PC-3 (cell line): Measurements from ENCODE around the gene HMHB1. TPM values are rescaled to one million over a fixed set of nuclear protein-coding genes. Genes with fewer than 3 reads are reported as not detected.

ENCODE experiments used
- ATAC-seq: fragments of 200-7000 bp; cut with Tn5 transposase; 2 replicates; pipeline ENCODE4 v1.9.1; 2020; ENCODE audit warnings: mild to moderate bottlenecking, moderate library complexity
- BruUV-seq: library from RNA; stranded (reverse); fragments of 400-500 nt; replicated peaks from 2 replicates; lab custom pipeline; 2021; lab: Mats Ljungman, UMichigan
- CTCF ChIA-PET: fragments of 300-600 bp; sonication (Branson Sonifier 250); formaldehyde crosslinking; loops from one replicate; lab custom pipeline; 2022; ENCODE audit warnings: antibody characterized with exemption; lab: Charles Lee
- POLR2A ChIA-PET: fragments of 300-600 bp; sonication (Branson Sonifier 250); formaldehyde crosslinking; loops from one replicate; lab custom pipeline; 2022; ENCODE audit warnings: antibody characterized with exemption; ENCODE audit not compliant: unreplicated experiment; lab: Charles Lee
- DNase-seq: peaks from one replicate; pipeline ENCODE4 v3.0.0-alpha.2; 2015
- H2AFZ ChIP-seq: fragments of 300-600 bp; sonication (generic); 2 replicates; pipeline ENCODE4 v1.6.0; 2016; ENCODE audit warnings: antibody characterized with exemption, low read length
- H3F3A ChIP-seq: fragments of 300-600 bp; sonication (generic); one replicate; pipeline ENCODE4 v1.6.0; 2017; ENCODE audit warnings: antibody characterized with exemption, low read length, control low read depth, mild to moderate bottlenecking; ENCODE audit not compliant: unreplicated experiment
- H3K27ac ChIP-seq: fragments of 300-600 bp; sonication (generic); 2 replicates; pipeline ENCODE4 v1.5.1; 2016; ENCODE audit warnings: mild to moderate bottlenecking, low read length
- H3K27me3 ChIP-seq: fragments of 300-600 bp; sonication (generic); 2 replicates; pipeline ENCODE4 v1.6.1; 2016; ENCODE audit warnings: low read length, mixed read lengths
- H3K36me3 ChIP-seq: fragments of 300-600 bp; sonication (generic); 2 replicates; pipeline ENCODE4 v1.6.1; 2016; ENCODE audit warnings: low read depth, mixed run types, low read length, mixed read lengths
- H3K4me1 ChIP-seq: fragments of 300-600 bp; sonication (generic); 2 replicates; pipeline ENCODE4 v1.5.1; 2016; ENCODE audit warnings: low read length; ENCODE audit not compliant: insufficient read depth
- H3K4me2 ChIP-seq: fragments of 300-600 bp; sonication (generic); 2 replicates; pipeline ENCODE4 v1.6.0; 2016; ENCODE audit warnings: low read length
- H3K4me3 ChIP-seq: fragments of 300-600 bp; sonication (generic); 2 replicates; pipeline ENCODE4 v1.5.1; 2016; ENCODE audit warnings: mild to moderate bottlenecking, low read length, mixed read lengths
- H3K79me2 ChIP-seq: fragments of 300-600 bp; sonication (generic); 2 replicates; pipeline ENCODE4 v1.6.1; 2017; ENCODE audit warnings: low read length, mixed read lengths
- H3K9ac ChIP-seq: fragments of 300-600 bp; sonication (generic); 2 replicates; pipeline ENCODE4 v1.6.0; 2016; ENCODE audit warnings: mild to moderate bottlenecking, low read length
- H3K9me2 ChIP-seq: fragments of 300-600 bp; sonication (generic); replicated peaks from 2 replicates; pipeline ENCODE4 v1.6.1; 2016; ENCODE audit warnings: mixed run types, low read length, mixed read lengths
- H3K9me3 ChIP-seq: fragments of 300-600 bp; sonication (generic); 2 replicates; pipeline ENCODE4 v1.6.1; 2016; ENCODE audit warnings: low read length, mixed read lengths
- H4K20me1 ChIP-seq: fragments of 300-600 bp; sonication (generic); 2 replicates; pipeline ENCODE4 v1.6.1; 2016; ENCODE audit warnings: low read length, mixed read lengths
- EZH2 ChIP-seq: fragments of 300-600 bp; sonication (generic); IDR thresholded peaks from one replicate; pipeline ENCODE4 v1.6.1; 2017; ENCODE audit warnings: antibody characterized with exemption, mild to moderate bottlenecking, low read length; ENCODE audit not compliant: unreplicated experiment
- EZH2phosphoT487 ChIP-seq: fragments of 300-600 bp; sonication (generic); IDR thresholded peaks from 2 replicates; pipeline ENCODE4 v1.6.1; 2018; ENCODE audit warnings: mild to moderate bottlenecking, antibody characterized with exemption, low read length, borderline replicate concordance
- intact Hi-C: fragments of 100-400 bp; cut with micrococcal nuclease; formaldehyde crosslinking; loops from 2 replicates; pipeline ENCODE4 v1.9.0; 2023
- total RNA-seq: library from RNA; depleted of rRNA; stranded (reverse); fragments of >200 nt; gene quantifications from 2 replicates; pipeline ENCODE4 v1.2.3, GENCODE V29; 2014
- TF ChIP-seq, protein P1 (sequence below): fragments of 300-600 bp; sonication (generic); conservative IDR thresholded peaks from 2 replicates; pipeline ENCODE4 v1.5.1; 2017; ENCODE audit warnings: antibody characterized with exemption, low read depth, mild to moderate bottlenecking, low read length

HMHB1 gene
- total RNA-seq, 1 experiment from 2014 or later = not detected

DNA sequence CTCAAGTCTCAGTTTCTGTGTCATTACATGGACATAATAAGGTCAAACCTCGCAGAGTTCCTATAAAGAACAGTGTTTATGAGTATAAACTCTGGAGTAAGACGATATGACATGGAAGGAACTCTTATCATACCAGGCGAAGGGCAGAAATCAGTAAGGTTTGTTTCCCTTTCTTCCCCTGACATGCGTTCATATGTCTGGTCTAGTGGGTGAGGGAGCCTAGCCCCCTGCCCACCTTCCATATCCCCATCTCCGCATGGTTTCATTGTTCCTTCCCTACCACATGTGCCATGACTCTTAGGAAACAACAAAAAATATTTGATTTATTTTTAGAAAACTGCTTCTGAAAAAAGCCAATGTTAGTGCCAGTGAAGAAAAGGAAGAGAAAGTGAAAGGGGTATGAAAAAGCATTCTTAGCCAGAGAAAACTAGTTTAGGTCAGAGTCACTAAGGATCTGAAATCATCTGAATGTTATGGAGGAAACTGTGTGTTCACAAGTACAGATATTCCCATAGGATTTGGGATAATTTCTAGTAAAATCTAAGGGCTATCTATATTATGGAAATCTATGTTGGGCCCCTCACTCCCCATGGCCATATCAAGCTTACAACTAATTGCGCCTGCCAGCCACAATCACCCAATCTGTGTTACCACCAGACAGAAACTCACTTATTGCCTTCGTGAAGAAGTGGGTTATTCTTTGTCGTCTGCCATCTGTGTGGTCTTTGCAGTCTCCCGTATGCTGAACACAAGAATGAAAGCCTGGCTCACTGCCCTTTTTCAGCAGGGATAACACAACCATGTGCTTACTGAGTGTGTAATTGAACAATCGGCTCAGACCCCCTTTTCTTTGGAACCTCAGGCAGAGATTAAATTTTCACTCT is 19.9 kb upstream of the HMHB1 start:
- POLR2A ChIA-PET = no interaction called here
- H3K9me3 ChIP-seq = no peaks in the 10 kb centered on the region
- H3K9ac ChIP-seq = no peak overlapping the region
- H3F3A ChIP-seq = no peaks in the 10 kb centered on the region
- no peak for TF ChIP-seq EZH2
- TF ChIP-seq EZH2phosphoT487 = no peak
- TF ChIP-seq, protein P1, sequence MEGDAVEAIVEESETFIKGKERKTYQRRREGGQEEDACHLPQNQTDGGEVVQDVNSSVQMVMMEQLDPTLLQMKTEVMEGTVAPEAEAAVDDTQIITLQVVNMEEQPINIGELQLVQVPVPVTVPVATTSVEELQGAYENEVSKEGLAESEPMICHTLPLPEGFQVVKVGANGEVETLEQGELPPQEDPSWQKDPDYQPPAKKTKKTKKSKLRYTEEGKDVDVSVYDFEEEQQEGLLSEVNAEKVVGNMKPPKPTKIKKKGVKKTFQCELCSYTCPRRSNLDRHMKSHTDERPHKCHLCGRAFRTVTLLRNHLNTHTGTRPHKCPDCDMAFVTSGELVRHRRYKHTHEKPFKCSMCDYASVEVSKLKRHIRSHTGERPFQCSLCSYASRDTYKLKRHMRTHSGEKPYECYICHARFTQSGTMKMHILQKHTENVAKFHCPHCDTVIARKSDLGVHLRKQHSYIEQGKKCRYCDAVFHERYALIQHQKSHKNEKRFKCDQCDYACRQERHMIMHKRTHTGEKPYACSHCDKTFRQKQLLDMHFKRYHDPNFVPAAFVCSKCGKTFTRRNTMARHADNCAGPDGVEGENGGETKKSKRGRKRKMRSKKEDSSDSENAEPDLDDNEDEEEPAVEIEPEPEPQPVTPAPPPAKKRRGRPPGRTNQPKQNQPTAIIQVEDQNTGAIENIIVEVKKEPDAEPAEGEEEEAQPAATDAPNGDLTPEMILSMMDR = no peak
- no peaks in the 10 kb centered on the region for H3K27me3 ChIP-seq
- H3K9me2 ChIP-seq = no peaks in the 10 kb centered on the region
- H3K4me3 ChIP-seq = no peak overlapping the region
- no peak overlapping the region for H3K27ac ChIP-seq
- no peaks in the 10 kb centered on the region for H4K20me1 ChIP-seq
- H2AFZ ChIP-seq = no peak overlapping the region
- BruUV-seq = no TSS peak
- H3K4me1 ChIP-seq = no peaks in the 10 kb centered on the region
- H3K4me2 ChIP-seq = no peak overlapping the region
- DNase-seq = no peak
- intact Hi-C loops = no loop called here
- H3K36me3 ChIP-seq = no peaks in the 10 kb centered on the region
- CTCF ChIA-PET = no interaction called here
- no peak for ATAC-seq
- no peaks in the 10 kb centered on the region for H3K79me2 ChIP-seq

DNA sequence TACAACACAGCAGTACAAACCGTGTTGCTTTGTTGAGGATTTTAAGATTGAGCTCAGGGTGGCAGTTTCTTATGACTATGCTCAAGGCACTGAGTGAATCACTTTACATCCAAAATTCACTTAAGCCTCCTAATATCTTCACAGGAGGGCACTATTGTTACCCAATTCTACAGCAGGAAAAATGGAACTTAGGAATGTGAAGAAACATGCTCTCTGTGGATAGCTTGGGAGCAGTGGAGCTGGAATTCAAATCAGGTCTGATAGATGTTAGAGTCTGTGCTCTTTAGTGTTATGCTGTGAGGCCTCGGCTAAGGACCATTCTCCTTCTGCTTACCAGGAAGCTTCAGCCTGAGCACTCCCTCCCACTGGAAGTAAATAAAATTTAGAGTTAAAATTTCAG is 18.7 kb upstream of the HMHB1 start:
- no peak for ATAC-seq
- TF ChIP-seq, protein P1 = no peak
- TF ChIP-seq EZH2 = no peak
- no peak for TF ChIP-seq EZH2phosphoT487
- Histone ChIP-seq H3K27me3 (no peaks in the 10 kb centered on the region), H3K4me2 (no peak overlapping the region), H3K9ac (no peak overlapping the region), H3K27ac (no peak overlapping the region), H2AFZ (no peak overlapping the region), H3K9me3 (no peaks in the 10 kb centered on the region), H3K4me3 (no peak overlapping the region), H3K36me3 (no peaks in the 10 kb centered on the region), H3K79me2 (no peaks in the 10 kb centered on the region), H3K4me1 (no peaks in the 10 kb centered on the region), H3F3A (no peaks in the 10 kb centered on the region), H3K9me2 (no peaks in the 10 kb centered on the region), H4K20me1 (no peaks in the 10 kb centered on the region)
- ChIA-PET CTCF (interaction anchor here (1.2 kb wide), 1 partner anchor 175 kb away, joined by 3 read pairs; no protein-coding TSS in a partner anchor), POLR2A (no interaction called here)
- no TSS peak for BruUV-seq
- no peak for DNase-seq
- intact Hi-C loops = no loop called here

DNA sequence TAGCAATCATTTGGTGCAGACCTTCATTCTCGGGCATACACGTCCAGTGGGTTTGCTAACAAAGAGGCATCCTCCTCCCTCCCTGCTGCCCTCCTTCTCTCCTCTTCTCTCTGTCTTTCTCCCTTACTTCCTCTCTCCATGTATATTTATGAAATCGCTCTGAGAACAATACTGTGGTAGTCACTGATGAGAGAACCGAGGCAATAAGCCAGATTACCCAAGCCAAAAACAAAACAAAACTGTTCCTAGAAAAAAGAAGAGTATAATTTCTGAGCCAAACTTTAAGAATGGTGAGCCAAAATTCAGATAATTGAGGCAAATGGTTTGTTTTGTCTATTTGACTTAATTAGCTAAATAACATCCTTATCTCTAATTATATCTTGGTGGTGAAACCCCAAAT is 15.8 kb upstream of the HMHB1 start:
- Histone ChIP-seq H3K9me2 (no peaks in the 10 kb centered on the region), H2AFZ (no peak overlapping the region), H3K9ac (no peak overlapping the region), H3K36me3 (no peaks in the 10 kb centered on the region), H4K20me1 (no peaks in the 10 kb centered on the region), H3K9me3 (no peaks in the 10 kb centered on the region), H3K27me3 (no peaks in the 10 kb centered on the region), H3K79me2 (no peaks in the 10 kb centered on the region), H3K4me3 (no peak overlapping the region), H3F3A (no peaks in the 10 kb centered on the region), H3K27ac (no peak overlapping the region), H3K4me1 (no peaks in the 10 kb centered on the region), H3K4me2 (no peak overlapping the region)
- intact Hi-C loops = no loop called here
- DNase-seq (no peak), ATAC-seq (no peak)
- CTCF ChIA-PET = no interaction called here
- POLR2A ChIA-PET = no interaction called here
- TF ChIP-seq EZH2 = no peak
- TF ChIP-seq, protein P1 = no peak
- TF ChIP-seq EZH2phosphoT487 = no peak
- no TSS peak for BruUV-seq
